ENCODE results near the gene PLA2G2C. TPM values are rescaled to one million over a fixed set of nuclear protein-coding genes. Genes with fewer than 3 reads are reported as not detected.

Gene PLA2G2C
- total RNA-seq, 1 donor from 2014 or later, result not detected

- Histone ChIP-seq H3K4me3 (peak overlapping the region; percentile 26 to 49), H3K27ac (no peak overlapping the region), H3K27me3 (no peaks in the 10 kb centered on the region), H3K4me1 (peaks cover 5% of the 10 kb centered on the region), H3K9me3 (no peaks in the 10 kb centered on the region), H3K36me3 (no peaks in the 10 kb centered on the region)
- no peak for TF ChIP-seq POLR2AphosphoS5 (IDR thresholded peaks at IDR 0.05; ENCODE audit: insufficient read depth in 1 of 2, low read depth in 1 of 2)
- TF ChIP-seq, protein P1, sequence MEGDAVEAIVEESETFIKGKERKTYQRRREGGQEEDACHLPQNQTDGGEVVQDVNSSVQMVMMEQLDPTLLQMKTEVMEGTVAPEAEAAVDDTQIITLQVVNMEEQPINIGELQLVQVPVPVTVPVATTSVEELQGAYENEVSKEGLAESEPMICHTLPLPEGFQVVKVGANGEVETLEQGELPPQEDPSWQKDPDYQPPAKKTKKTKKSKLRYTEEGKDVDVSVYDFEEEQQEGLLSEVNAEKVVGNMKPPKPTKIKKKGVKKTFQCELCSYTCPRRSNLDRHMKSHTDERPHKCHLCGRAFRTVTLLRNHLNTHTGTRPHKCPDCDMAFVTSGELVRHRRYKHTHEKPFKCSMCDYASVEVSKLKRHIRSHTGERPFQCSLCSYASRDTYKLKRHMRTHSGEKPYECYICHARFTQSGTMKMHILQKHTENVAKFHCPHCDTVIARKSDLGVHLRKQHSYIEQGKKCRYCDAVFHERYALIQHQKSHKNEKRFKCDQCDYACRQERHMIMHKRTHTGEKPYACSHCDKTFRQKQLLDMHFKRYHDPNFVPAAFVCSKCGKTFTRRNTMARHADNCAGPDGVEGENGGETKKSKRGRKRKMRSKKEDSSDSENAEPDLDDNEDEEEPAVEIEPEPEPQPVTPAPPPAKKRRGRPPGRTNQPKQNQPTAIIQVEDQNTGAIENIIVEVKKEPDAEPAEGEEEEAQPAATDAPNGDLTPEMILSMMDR (IDR thresholded peaks at IDR 0.05), result peak; percentile 90 to 98 (median 92)
- intact Hi-C loops (cut with DNase I), result loop anchor here (2.0 kb wide), 1 partner anchor 233 kb away; no protein-coding TSS in a partner anchor
- no peak for DNase-seq (ENCODE audit: extremely low spot score in 2 of 2)
These were observed 34.3 kb downstream of the PLA2G2C start for GRCh38 chr1:20151906-20152598.

DNA sequence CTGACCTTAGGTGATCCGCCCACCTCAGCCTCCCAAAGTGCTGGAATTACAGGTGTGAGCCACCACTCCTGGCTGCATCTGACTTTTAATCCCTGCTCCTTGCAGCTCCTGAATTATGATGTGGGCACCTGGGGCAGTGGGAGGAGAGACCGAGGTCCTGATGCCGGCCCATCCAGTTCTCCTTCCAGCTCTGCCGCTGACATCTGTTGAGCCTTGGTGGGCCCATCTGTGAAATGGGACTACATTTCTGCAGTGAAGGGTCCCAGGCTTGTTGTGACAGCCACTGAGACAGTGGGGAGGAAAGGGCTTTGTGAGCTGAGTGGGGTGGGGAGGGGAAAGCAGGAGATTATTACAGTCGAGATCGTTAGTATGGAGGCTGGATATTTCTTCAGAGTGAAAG, 35.3 kb downstream of the PLA2G2C start:
- Histone ChIP-seq H3K36me3 (no peaks in the 10 kb centered on the region), H3K4me3 (no peak overlapping the region), H3K4me1 (peaks cover 5% of the 10 kb centered on the region), H3K9me3 (no peaks in the 10 kb centered on the region), H3K27me3 (no peaks in the 10 kb centered on the region), H3K27ac (no peak overlapping the region)
- DNase-seq (ENCODE audit: extremely low spot score in 2 of 2), result no peak
- intact Hi-C loops (cut with DNase I), result no loop called here
- TF ChIP-seq, protein P1 (IDR thresholded peaks at IDR 0.05), result no peak
- TF ChIP-seq POLR2A (IDR thresholded peaks at IDR 0.05) (no peak), POLR2AphosphoS5 (IDR thresholded peaks at IDR 0.05; ENCODE audit: insufficient read depth in 1 of 2, low read depth in 1 of 2) (no peak)

DNA sequence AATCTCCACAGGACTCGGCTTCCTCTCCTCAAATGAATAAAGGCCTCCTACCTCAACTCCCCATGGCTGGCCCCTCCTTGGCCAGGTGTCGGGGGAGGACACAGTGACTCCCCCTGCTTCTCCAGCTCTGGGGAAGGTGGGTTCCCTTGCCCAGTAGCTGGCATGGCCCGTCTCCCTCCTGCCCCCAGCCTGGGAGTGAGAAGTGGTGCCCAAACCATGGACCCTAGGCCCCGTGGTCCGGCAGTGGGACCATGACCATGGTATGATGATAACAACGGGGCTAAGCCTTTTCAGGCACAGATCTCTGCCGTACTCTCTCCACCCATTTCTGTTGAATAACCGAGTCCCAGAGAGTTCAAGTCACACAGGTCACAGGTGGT, 36.0 kb downstream of the PLA2G2C start:
- no peaks in the 10 kb centered on the region for H3K27me3 ChIP-seq
- no peak for DNase-seq (ENCODE audit: extremely low spot score in 2 of 2)
- no peaks in the 10 kb centered on the region for H3K9me3 ChIP-seq
- intact Hi-C loops (cut with DNase I), result no loop called here
- H3K4me1 ChIP-seq, result peaks cover 5% of the 10 kb centered on the region
- no peaks in the 10 kb centered on the region for H3K36me3 ChIP-seq
- TF ChIP-seq POLR2AphosphoS5 (IDR thresholded peaks at IDR 0.05; ENCODE audit: insufficient read depth in 1 of 2, low read depth in 1 of 2) (no peak), POLR2A (IDR thresholded peaks at IDR 0.05) (no peak)
- TF ChIP-seq, protein P1 (IDR thresholded peaks at IDR 0.05), result no peak
- H3K4me3 ChIP-seq, result no peak overlapping the region
- no peak overlapping the region for H3K27ac ChIP-seq

GRCh38 chr1:20149601-20150325, 36.6 kb downstream of the PLA2G2C start:
- peaks cover 5% of the 10 kb centered on the region for H3K4me1 ChIP-seq
- no peak for TF ChIP-seq POLR2AphosphoS5 (IDR thresholded peaks at IDR 0.05; ENCODE audit: insufficient read depth in 1 of 2, low read depth in 1 of 2)
- TF ChIP-seq POLR2A (IDR thresholded peaks at IDR 0.05), result no peak
- TF ChIP-seq, protein P1 (IDR thresholded peaks at IDR 0.05), result no peak
- no peaks in the 10 kb centered on the region for H3K27me3 ChIP-seq
- intact Hi-C loops (cut with DNase I), result no loop called here
- H3K4me3 ChIP-seq, result no peak overlapping the region
- DNase-seq (ENCODE audit: extremely low spot score in 2 of 2), result no peak
- no peaks in the 10 kb centered on the region for H3K9me3 ChIP-seq
- H3K36me3 ChIP-seq, result no peaks in the 10 kb centered on the region
- H3K27ac ChIP-seq, result no peak overlapping the region

Data from vagina (tissue), 2 donors.